Activated gamma-delta T cell treated with anti-CD3 and anti-CD28 coated beads, Interleukin-2, amount 50 U/mL, for 16 hours (primary cell): ENCODE results near the gene DDX10.
"Not testable (repeated sequence)": the region's sequence is repeated elsewhere in the genome, so short reads cannot be mapped to it uniquely, and the experiment has no call there.

Experiments used
- DNase-seq: peaks from one replicate; pipeline ENCODE4 v3.0.0-alpha.2; 2020; ENCODE audit warnings: low read depth

The DDX10 gene

DNA sequence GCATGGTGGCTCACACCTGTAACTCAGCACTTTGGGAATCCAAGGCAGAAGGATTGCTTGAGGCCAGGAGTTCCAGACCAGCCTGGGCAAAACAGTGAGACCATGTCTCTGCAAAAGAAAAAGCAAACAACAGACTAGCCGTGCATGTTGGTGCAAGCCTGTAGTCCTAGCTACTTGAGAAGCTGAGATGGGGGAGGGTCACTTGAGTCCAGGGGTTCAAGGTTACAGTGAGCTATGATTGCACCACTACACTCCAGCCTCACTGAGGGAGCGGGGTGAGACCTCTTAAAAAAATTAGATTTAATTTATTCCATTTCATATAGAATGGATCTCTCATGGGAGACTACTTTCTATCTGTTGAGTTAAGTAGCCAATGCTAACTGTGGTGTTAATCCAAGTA lies 50.4 kb downstream of the DDX10 start:
- DNase-seq = no peak

DNA sequence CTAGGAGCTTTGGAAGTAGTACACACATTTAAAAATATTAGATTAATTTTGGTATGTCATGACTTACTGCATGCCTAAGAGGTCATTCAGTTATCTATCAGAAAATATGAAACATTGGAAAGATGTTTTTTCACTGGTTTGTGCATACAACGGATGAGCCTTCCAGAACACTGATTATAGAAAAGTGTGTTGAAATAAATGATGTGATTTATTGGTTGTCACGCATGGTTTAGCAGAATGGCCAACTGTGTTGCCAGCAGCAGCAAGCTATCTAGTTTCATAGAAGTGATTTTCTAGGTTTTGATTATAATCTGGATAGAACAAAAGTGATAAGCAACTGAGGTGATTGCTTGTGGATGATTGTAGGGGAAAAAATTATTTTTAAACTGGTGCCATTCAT lies 53.6 kb downstream of the DDX10 start:
- DNase-seq = no peak

DNA sequence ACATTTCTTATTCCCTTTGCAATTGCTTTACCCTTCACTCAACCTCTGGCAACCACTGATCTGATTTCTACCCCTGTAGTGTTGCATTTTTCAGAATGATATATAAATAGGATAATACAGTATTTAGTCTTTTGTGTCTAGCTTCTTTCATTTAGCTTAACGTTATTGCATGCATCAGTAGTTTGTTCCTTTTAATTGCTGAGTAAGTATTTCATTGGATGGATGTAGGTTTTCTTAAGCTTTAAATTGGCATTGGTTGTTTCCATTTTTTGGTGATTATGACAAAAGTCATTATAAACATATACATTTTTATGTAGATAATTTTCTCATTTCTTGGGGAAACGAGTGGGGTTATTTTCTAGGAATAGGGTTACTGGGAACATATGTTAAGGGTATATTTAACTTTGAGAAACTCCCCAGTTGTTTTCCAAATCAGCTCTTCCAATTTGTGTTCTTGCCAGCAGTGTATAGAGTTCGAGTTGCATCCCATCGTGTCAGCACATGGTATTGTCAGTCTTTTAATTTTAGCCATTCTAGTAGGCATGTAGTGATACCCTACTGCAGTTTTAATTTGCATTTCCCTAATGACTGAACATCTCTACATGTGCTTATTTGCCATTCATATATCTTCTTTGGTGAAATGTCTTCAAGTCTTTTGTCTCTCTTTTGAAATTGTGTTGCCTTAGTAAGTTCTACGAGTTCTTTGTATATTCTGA lies 60.3 kb downstream of the DDX10 start:
- no peak for DNase-seq

DNA sequence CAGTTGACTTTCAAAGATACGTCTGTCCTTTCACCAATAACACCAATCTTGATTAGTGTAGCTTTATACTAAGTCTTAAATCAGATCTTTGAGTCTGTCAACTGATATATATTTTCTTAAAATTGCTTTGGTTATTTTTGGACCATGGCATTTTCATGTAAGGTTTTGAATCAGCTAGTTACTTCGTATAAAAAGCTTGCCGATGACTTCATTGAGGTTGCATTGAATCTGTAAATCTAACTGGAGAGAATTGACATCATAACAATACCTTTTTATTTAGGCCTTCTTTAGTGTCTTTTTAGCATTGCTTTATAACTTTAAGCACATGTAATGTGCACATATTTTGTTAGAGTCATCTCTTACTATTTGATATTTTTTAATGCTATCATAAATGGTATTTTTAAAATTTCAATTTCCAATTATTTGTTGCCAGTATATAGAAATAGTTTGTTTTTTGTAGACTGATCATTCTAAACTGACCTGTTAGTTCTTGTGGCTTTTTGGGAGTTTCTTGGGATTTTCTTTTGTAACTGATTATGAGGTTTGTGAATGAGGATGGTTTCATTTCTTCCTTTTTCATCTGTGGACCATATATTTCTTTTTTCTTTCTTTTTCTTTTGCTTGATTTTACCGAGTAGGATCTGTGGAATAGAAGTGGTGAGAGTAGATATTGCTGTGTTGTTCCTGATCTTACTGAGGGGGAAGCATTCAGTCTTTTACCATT lies 61.4 kb downstream of the DDX10 start:
- DNase-seq = no peak

DNA sequence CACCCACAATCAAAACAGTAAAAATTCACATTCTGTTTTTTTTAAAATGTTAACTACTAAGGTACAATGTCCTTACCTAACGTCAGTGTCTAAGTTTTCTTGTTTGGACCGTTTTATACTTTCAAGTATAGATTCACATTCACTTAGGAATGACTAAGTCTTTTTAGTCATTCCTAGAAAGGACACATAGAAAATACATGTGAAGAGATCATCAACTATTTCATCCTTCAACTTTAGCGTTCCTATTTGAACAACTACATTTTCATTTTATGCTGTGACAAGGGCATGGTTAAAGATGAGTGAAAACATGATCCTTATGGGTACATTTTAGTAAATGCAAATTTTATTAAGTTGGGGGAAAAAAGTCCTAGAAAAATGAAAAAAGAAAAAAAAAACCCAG lies 62.8 kb downstream of the DDX10 start:
- DNase-seq = no peak

DNA sequence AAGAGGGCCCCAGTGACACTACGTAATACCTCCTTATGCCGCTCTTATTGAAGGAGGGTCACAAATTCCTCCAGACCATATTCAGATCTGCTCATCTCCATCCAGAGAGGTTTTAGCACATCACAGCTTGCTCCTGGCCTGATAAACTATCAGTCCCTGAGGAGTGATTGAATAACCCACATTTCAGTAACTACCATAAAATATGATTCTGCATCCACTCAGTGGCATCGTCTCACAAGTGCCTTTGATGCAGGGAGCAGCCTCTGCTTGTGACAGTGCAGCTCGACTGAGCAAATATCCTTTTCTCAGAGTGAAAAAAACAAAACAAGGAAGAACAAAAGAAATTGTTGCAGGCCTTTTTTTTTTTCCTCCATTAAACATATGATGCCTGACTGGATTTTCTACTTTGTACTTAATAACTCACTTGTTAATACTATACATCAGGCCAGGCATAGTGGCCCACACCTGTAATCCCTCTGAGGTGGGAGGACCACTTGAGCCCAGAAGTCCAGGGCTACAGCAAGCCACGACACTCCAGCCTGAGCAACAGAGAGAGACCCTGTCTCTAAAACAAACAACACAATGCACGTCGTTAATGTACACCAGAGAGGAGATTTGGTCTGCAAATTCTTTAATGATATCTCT lies 64.5 kb downstream of the DDX10 start:
- DNase-seq = no peak

DNA sequence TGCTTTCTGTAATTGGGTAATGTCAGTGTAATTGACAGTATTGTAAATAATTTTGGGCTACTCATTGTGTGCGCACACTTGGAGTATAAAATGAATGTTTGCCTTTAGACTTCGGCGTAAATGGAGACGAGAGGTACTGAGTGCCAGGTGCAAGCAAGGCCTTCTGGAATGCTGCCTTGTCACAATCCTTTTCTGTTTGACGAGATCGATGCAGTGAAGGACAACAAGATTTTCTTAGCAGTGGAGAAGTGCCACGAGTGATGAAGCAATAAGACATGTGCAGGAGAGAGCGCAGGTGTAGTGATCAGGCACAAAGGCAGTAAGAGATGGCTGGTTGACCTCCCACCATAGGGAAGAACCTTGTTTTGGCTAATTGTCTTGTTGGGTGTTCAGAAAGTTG lies 67.5 kb downstream of the DDX10 start:
- DNase-seq = no peak

DNA sequence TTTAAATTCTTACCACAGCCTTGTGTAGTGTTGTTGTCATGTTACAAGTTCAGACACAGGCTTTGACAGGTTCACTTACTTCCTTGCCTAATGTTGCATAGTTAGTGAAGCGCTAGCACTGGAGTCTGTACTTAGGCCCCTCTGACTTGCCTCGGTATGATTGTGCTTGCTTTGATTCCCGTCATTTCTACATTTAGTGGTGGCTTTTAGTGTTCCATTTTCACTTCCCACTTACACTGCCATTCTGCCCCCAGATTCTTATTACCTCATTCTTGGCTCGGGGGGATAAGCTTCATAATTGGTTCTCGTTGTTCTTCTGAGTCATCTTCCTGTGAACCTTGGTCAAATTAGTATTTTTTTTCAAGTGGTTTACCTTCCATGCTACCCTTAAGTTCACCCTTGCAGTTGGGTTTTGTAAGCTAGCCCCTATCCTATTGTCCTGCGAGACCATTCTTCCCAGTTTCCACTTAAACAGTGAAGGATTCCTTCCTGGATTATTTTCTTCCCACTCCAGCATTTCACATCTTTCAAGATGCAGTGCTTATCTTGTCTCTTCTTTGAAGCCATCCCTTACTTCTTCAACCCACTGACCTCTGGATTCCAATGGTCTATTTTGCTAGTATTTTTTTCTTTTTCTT lies 68.7 kb downstream of the DDX10 start:
- DNase-seq = peak; percentile 2

DNA sequence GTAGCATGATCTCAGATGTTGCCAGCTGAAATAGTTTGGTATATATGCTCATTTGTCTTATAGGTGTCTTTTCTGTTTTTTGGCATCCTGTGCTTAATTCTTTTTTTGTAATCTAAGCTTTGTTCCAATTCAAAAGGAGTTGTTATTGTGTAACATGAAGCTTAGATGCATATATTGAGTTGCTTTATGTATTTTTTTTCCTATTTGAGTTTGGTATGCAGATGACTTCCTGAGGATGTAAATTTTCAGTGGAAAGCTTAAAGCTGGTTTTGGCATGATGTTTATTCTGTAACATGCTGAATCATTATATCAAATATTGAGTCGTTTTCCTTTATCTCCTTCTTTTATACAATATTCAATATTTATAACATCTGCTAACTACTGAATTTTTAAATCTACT lies 69.4 kb downstream of the DDX10 start:
- no peak for DNase-seq

DNA sequence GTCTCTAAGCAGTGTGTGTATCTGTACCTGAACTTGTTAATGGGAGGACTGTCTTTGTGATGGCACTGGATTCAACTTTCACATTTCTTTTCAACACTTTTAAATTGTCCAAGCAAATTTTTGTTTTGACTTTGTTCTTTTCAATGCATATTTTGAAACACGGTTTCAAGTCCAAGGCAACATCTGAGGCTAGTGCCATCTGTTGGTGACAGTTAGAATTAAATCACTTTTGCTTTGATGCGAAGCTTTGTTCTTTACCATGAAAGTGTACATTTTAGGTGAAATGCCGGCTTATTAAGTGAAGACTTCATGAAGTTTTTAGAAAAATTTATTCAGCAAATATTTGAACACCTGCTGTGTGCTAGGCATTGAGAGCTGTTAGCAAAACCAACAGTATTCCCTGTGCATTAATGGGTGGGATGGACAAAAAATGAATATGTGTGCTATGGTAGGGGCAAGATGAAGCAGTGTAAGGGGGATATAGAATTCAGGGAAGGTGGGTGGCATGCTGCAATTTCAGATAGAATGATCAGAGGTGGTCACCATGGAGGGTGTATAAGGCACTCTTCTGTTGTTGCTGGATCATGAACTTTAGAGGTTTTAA lies 70.2 kb downstream of the DDX10 start:
- DNase-seq = no peak

DNA sequence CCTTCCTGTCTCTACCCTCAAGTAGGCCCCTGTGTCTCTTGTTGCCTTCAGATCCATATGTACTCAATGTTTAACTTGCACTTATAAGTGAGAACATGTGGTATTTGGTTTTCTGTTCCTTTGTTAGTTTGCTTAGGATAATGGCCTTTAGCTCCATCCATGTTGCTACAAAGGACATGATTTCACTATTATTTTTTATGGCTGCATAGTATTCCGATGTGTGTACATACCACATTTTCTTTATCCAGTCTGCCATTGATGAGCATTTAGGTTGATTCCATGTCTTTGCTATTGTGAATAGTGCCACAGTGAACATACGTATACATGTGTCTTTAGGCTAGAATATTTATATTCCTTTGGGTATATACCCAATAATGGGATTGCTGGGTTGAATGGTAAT lies 75.3 kb downstream of the DDX10 start:
- not testable (repeated sequence) for DNase-seq

DNA sequence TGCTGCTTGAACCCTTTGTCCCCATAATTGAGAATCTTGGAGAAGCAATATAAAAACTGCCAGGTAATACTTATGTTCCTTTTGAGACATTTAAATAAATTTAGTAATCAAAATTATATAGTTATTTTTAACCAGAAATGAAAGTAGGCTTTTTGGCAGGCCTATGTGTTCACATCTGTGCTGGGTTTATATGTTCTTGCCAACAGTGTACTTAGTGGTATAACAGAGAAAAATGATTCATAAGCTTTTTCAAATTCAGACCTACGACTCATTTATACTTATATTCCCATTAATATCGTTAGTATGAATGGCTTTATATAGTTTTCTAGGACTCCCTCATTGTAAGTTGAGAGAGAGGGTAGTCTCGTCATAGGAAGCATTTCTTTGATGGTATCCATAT lies 79.0 kb downstream of the DDX10 start:
- DNase-seq = no peak

DNA sequence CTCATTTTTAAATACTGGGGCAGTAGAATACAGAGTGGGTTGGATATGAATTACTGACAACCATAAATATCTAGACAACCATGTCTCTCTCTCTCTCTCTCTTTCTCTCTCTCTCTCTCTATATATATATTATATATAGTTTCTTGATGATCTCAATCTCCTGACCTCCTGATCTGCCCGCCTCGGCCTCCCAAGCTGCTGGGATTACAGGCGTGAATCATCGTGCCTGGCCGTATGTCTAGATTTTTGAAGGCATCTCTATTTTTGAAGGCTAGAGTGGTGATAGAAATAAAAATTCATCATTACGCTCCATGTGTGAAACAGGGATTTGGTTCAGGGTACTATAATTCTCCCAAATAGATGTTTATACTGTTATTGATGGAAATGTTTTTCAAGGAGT lies 84.1 kb downstream of the DDX10 start:
- no peak for DNase-seq

DNA sequence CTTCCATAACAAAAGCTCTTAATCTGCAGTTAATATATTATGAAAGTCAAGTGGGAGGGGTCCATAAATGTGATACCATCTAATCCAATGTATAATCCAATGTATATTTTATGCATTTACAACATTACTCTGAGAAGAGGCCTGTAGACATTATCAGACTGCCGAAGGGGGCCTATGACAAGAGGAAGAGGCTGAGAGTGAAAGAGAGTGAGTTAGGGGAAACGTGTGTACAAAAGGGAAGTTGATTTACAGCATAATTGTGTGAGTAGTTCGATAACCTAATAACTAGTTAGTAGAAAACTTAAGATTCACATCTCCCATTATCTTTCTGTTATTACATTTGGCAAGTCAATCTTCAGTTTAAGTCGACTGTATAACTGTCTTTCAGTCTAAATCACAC lies 86.6 kb downstream of the DDX10 start:
- DNase-seq = no peak

DNA sequence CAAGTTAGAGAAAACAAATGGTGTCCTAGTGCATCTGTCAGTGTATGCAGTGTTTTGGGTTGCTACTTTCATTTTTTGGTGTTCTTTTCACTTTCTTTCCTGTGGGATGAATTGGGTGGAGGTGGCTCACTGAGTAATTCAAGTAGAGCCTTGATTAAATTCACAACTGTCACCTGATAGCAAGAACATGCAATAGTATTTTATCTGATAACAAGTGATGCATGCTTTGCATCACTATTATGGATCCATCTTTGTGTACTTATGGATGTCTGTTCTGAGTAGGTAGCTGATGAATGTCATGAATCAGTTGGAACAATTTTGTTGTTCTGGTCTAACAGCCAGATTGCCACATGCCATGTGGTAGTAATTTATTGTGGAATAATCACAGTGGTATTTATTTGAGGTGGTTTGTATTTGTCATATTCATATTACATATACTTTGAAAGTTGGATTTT lies 87.5 kb downstream of the DDX10 start:
- DNase-seq = no peak

DNA sequence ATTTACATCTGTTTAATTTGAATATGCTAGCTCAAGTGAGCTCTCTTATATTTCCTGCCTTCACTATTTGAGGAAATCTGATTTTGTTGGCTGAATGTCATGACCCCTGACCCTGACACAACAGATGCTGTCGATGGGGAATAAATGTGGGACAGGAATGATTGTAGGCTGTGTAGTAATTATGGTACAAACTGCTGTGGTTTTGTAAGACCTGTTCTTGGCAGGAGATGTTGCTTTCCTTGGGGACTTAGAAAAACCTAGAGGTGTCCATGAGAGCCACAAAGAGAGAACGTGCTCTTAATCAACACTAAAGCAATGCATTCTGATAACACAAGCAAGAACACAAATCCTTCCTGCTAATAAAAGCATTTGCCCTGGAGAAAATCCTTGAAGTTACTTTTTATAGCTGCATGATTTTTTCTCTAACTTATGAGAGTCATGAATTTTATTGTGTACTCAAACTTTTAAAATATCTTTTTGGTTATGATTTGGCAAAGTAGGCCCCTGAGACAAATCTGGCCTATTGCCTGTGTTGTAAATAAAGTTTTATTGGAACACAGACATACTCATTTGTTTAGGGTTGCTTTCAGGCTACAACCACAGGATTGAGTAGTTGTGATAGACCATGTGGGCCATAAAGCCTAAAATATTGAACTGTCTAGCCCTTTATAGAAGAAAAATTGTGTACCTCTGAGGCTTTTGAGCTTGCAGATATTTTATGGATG lies 90.2 kb downstream of the DDX10 start:
- no peak for DNase-seq

DNA sequence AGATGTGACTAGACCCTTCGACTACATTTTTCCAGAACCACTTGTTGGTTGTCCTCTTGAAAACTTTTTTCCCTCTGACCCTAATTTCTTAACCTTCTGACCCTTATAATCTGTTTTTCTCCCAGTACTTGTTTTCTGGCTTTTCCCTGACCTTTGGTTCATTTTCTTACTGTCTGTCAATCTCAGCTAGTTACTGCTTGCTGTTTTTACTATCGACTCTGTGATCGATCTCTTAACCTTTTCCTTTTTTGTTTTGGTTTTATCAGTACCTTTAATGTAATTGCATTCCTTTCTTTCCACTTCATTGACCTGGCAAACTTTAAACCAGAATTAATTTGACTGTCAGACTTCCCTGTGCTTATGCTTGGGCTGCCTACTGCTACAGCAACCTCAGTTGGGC lies 92.8 kb downstream of the DDX10 start:
- no peak for DNase-seq

DNA sequence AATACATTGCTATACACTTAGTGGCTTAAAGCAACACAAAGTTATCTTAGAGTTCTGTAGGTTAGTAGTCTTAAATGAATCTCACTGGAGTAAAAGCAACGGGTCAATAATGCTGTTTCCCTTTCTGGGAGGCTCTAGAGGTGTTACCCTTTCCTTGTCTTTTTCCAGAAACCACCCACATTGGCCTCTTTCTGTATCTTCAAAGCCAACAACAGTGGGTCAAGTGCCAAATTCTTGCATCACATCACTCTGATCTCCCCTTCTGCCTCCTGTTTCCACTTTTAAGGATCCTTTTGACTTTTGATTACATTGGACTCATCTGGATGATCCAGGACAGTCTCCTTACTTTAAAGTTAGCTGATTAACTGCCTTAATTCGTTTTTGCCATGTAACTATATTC lies 93.6 kb downstream of the DDX10 start:
- DNase-seq = no peak

DNA sequence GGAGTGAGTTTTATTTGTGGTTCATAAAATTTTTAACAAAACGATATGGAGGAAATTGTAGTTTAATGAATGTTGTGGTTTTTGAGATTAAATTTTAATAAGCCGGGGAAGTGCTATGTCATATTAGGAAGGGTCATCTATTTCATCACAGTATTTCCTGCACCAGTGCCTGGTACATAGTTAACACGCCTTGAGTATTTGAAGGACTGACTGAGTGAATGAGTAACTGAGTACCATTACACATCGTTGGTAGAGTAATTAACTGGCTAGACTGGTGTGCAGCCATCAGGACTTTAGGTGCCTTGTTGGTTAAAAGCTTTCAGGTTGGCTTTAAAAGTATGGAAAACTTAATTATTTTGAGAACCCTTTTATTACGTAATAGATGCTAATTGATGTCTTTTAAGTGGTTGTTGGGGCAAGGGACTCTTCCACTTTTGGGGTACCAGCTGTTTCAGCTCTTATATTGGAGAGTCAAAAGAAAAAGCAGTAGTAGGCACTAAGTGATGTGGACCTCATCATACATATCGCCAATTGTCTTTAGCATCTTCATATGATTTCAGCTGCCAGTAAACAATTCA lies 101.8 kb downstream of the DDX10 start:
- DNase-seq = no peak

DNA sequence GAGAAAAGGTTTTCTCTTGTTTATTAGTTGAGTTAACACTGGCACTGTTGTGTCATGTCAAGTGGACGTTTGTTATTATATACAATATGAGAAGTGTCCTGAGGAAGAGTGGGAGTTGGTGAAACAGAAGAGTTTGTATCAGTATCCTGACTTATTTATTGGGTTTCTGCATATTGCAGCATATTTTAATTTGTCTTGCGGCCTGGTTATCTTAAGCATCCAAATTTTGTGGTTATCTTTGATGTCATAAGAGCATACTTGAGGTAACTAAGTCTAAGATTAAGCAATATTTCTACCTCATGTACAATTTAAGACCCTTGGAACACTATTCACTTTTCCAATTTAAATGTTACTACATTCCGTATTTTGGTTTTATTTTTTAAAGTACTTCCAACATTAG lies 103.5 kb downstream of the DDX10 start:
- no peak for DNase-seq

DNA sequence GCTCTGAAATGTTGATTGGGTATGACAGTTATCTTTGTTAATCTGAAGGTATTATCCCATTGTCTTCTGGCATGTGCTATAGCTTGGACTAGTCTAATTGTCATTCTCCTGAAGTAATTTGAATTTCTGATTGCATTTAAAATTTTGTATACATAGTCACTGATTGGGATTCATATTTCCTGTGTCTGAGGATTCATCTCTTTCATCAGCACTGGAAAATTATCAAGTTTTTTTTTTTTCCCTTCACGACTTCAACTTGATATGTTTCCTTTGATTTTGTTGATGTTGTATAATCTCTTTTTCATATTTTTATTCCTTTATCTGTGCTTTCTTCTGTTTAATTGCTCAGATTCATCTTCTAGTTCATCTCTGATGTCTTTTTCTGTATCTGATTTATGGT lies 104.1 kb downstream of the DDX10 start:
- DNase-seq = no peak
